HG03280 (cell line): Measurements from ENCODE around the gene RGS5.
"Not testable (repeated sequence)": the region's sequence is repeated elsewhere in the genome, so short reads cannot be mapped to it uniquely, and the experiment has no call there.

Source experiments
- ATAC-seq: cut with Tn5 transposase; IDR thresholded peaks from one replicate; pipeline ENCODE4 v1.9.1; 2021; ENCODE audit warnings: mild to moderate bottlenecking, moderate library complexity; ENCODE audit not compliant: unreplicated experiment

RGS5 gene

GRCh38 chr1:163202833-163203451 is at the start of gene RGS5:
TSS of gene RGS5 (minus strand) at chr1:163202916. CDS start at chr1:163202835, 81 bp downstream.
- no peak for ATAC-seq

GRCh38 chr1:163250382-163250974 is 47.8 kb upstream of the RGS5 start:
- no peak for ATAC-seq

GRCh38 chr1:163248064-163248463 is 45.3 kb upstream of the RGS5 start:
- no peak for ATAC-seq

GRCh38 chr1:163244648-163245047 is 41.9 kb upstream of the RGS5 start:
- ATAC-seq: not testable (repeated sequence)

GRCh38 chr1:163241746-163242145 is 39.0 kb upstream of the RGS5 start:
- ATAC-seq: no peak

GRCh38 chr1:163240705-163241104 is 38.0 kb upstream of the RGS5 start:
- ATAC-seq: no peak

- ATAC-seq: not testable (repeated sequence)
Observed at GRCh38 chr1:163233643-163234042, 30.9 kb upstream of the RGS5 start.

- ATAC-seq: no peak
Observed at GRCh38 chr1:163231385-163231784, 28.7 kb upstream of the RGS5 start.

- ATAC-seq: no peak
Observed at GRCh38 chr1:163230827-163231226, 28.1 kb upstream of the RGS5 start.

GRCh38 chr1:163228271-163228670 is 25.6 kb upstream of the RGS5 start:
- not testable (repeated sequence) for ATAC-seq

- ATAC-seq: no peak
Observed at GRCh38 chr1:163227126-163227525, 24.4 kb upstream of the RGS5 start.

GRCh38 chr1:163213626-163214025 is 10.9 kb upstream of the RGS5 start:
- no peak for ATAC-seq

GRCh38 chr1:163211667-163212066 is 9.0 kb upstream of the RGS5 start:
- no peak for ATAC-seq

GRCh38 chr1:163205513-163205912 is 2.8 kb upstream of the RGS5 start:
- no peak for ATAC-seq

GRCh38 chr1:163203561-163203960 is 845 bp upstream of the RGS5 start:
- no peak for ATAC-seq

- ATAC-seq: no peak
Observed at GRCh38 chr1:163201906-163202305, 810 bp downstream of the RGS5 start.

GRCh38 chr1:163197022-163197421 is 5.7 kb downstream of the RGS5 start:
- no peak for ATAC-seq

- no peak for ATAC-seq
Observed at GRCh38 chr1:163196449-163196787, 6.3 kb downstream of the RGS5 start.

- ATAC-seq: no peak
Observed at GRCh38 chr1:163195728-163196448, 6.8 kb downstream of the RGS5 start.

GRCh38 chr1:163191301-163191700 is 11.4 kb downstream of the RGS5 start:
- ATAC-seq: no peak

- ATAC-seq: no peak
Observed at GRCh38 chr1:163188947-163189346, 13.8 kb downstream of the RGS5 start.

- no peak for ATAC-seq
Observed at GRCh38 chr1:163187849-163188248, 14.9 kb downstream of the RGS5 start.
